ENCODE results near the gene ALG10.

ALG10 gene

DNA sequence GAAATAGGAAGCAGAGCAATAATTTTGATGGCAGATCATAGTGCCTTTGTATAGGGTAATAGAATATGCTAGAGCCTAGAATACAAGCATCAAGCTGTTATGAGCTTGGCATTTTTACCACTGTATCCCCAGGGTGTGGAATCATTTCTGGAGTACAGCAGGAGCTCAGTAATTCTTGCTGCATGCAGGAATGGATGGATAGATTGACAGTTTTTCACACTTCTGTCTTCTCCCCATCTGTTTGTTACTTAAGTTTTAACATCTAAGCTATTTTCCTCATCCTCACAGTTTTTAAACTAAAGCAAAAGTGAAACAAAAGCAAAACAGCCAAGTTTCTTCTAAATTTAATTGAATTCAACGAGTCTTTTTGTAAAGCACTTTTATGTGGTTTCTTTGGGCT is 32.6 kb downstream of the ALG10 start:
- no peaks in the 10 kb centered on the region for H3K27me3 ChIP-seq (ENCODE audit: control insufficient read depth, low read length)
- H3F3A ChIP-seq (ENCODE audit: control insufficient read depth, insufficient read depth) = no peaks in the 10 kb centered on the region
- no peak overlapping the region for H3K4me2 ChIP-seq (ENCODE audit: low read length)
- H3K79me2 ChIP-seq (ENCODE audit: control insufficient read depth, low read length) = no peaks in the 10 kb centered on the region
- no peaks in the 10 kb centered on the region for H3K36me3 ChIP-seq (ENCODE audit: control insufficient read depth, low read length)
- no peaks in the 10 kb centered on the region for H3K9me2 ChIP-seq (replicated peaks; ENCODE audit: control insufficient read depth, low read length)
- no peak overlapping the region for H3K27ac ChIP-seq (ENCODE audit: low read depth, low read length)
- H3K4me3 ChIP-seq (ENCODE audit: low read length) = no peak overlapping the region
- H3K9me3 ChIP-seq (ENCODE audit: control insufficient read depth, insufficient read depth, low read length) = no peaks in the 10 kb centered on the region
- H3K4me1 ChIP-seq (ENCODE audit: control insufficient read depth, low read length) = no peaks in the 10 kb centered on the region
- H4K20me1 ChIP-seq (ENCODE audit: control insufficient read depth, insufficient read depth, low read depth, low read length) = no peaks in the 10 kb centered on the region
- TF ChIP-seq EZH2phosphoT487 (IDR thresholded peaks at IDR 0.05; ENCODE audit: borderline replicate concordance, low read length) (no peak), CTCF (IDR thresholded peaks at IDR 0.05; ENCODE audit: low read depth, low read length, poor library complexity, severe bottlenecking) (no peak)
